Neuron (in vitro differentiated cells): Measurements from ENCODE around the gene NUP153.
"Not testable (repeated sequence)": the region's sequence is repeated elsewhere in the genome, so short reads cannot be mapped to it uniquely, and the experiment has no call there.

Experiments used
- H2AFZ ChIP-seq: one replicate; pipeline ENCODE4 v1.6.1; 2013; ENCODE audit warnings: low read depth, mild to moderate bottlenecking, inconsistent platforms, low read length, moderate library complexity
- H3K27me3 ChIP-seq: one replicate; pipeline ENCODE4 v1.6.1; 2013; ENCODE audit warnings: low read length; ENCODE audit not compliant: insufficient read depth
- H3K36me3 ChIP-seq: one replicate; pipeline ENCODE4 v1.6.1; 2013; ENCODE audit warnings: low read length; ENCODE audit not compliant: insufficient read depth
- H3K4me1 ChIP-seq: one replicate; pipeline ENCODE4 v1.6.1; 2013; ENCODE audit warnings: low read length; ENCODE audit not compliant: insufficient read depth
- H3K4me3 ChIP-seq: 2 replicates; pipeline ENCODE4 v1.5.1; 2013; ENCODE audit warnings: mild to moderate bottlenecking, low read length, moderate library complexity
- H3K9me3 ChIP-seq: one replicate; pipeline ENCODE4 v1.6.1; 2013; ENCODE audit warnings: low read length

The NUP153 gene

DNA sequence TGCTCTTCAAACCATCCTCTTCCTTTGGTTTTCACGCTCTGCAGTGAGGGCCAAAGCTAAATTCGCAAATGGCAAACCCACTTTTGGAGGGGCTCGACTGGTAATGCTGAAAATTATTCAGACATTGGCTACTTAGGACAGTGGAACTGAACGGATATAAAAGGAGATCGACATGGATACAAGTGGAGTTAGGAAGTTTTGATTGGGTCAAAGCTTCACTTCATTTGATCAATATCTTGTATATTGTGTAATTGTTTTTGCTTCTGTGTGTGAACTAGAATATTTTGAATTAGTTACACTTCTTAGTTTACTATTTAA, 105.4 kb downstream of the NUP153 start:
- H3K4me1 ChIP-seq, result peaks cover 12% of the 10 kb centered on the region
- no peaks in the 10 kb centered on the region for H3K9me3 ChIP-seq
- H3K27me3 ChIP-seq, result no peaks in the 10 kb centered on the region
- peak overlapping the region; percentile 80 for H3K4me3 ChIP-seq
- peaks cover 16% of the 10 kb centered on the region for H3K36me3 ChIP-seq
- H2AFZ ChIP-seq, result peak overlapping the region; percentile 94

DNA sequence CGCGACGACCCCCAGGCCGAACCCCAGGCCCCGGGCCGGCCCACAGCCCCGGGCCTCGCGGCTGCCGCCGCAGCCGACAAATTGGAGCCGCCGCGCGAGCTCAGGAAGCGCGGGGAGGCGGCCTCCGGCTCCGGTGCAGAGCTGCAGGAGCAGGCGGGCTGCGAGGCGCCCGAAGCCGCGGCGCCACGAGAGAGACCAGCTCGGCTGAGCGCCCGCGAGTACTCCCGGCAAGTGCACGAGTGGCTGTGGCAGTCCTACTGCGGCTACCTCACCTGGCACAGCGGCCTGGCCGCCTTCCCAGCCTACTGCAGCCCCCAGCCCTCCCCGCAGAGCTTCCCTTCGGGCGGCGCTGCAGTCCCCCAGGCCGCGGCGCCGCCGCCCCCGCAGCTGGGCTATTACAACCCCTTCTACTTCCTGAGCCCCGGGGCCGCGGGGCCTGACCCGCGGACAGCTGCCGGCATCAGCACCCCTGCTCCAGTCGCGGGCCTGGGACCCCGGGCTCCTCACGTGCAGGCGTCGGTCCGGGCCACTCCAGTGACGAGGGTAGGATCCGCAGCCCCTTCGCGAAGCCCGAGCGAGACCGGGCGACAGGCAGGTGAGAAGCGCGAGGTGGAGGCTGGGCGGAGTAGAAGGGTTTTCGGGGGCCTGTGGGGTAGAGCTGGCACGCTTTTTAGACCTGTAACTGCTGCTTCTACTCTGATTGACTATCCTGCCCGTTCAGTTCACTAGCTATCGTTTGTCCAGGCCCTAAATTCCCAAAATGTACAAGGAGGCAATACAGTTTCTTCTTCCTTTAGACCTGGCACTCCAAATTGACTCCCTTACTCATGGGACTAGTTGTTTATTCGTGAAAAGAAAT, 106.0 kb downstream of the NUP153 start:
- no peaks in the 10 kb centered on the region for H3K9me3 ChIP-seq
- H3K4me3 ChIP-seq, result peak overlapping the region; percentile 80
- peak overlapping the region; percentile 94 for H2AFZ ChIP-seq
- peaks cover 12% of the 10 kb centered on the region for H3K4me1 ChIP-seq
- H3K27me3 ChIP-seq, result no peaks in the 10 kb centered on the region
- peaks cover 14% of the 10 kb centered on the region for H3K36me3 ChIP-seq

DNA sequence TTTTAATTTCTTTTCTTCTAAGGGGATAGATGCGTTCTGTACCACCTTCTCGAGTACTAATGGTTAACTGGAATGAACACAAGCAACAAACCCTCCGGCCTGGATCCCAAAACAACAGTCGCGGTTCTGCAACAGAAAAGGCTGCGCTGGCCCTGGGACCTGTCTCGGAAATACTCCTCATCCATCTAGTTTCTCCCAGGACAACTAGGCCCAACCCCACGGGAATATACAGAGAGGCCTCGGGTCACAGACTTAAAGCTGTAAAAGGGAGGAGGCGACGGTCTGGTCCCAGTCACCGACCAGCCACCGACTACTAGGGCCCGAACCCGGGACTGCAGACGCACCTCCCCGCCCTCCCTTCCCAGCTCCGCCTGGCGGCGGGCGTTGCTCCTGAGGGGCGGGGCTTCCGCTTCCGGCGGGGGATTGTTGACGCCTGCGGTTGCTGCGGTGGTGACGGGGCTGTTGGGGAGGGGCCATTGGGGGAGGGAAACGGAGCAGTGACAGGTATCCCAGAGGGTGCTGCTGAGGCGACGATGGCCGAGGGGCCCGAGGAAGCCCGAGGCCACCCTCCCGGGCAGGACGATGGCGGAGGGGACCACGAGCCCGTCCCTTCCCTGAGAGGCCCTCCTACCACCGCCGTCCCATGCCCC, 106.7 kb downstream of the NUP153 start, which contains the start of gene FAM8A1:
FAM8A1 (plus strand) TSS at position 426 of the 650 bp plus-strand sequence; CDS start at position 534, 108 bp downstream.
- Histone ChIP-seq H3K4me1 (peaks cover 12% of the 10 kb centered on the region), H3K36me3 (peaks cover 13% of the 10 kb centered on the region)

DNA sequence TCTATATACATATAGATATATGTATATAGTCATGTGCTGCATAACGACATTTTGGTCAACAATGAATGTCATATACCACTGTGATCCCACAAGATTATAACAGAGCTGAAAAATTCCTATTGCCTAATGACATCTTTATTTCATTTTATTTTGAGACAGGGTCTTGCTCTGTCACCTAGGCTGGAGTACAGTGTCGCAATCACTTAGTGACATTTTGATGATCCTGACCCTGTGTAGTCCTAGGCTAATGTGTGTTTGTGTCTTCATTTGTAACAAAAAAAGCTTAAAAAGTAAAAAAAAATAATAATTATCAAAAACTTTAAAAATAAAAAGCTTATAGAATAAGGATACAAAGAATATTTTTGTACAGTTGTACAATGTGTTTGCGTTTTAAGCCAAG, 110.6 kb downstream of the NUP153 start:
- no peaks in the 10 kb centered on the region for H3K9me3 ChIP-seq
- no peaks in the 10 kb centered on the region for H3K36me3 ChIP-seq
- H3K4me3 ChIP-seq, result no peak overlapping the region
- no peaks in the 10 kb centered on the region for H3K27me3 ChIP-seq
- peaks cover 4% of the 10 kb centered on the region for H3K4me1 ChIP-seq
- H2AFZ ChIP-seq, result no peak overlapping the region

More for the DNA sequence above, 106.7 kb downstream of the NUP153 start, which contains the start of gene FAM8A1:
- H3K9me3 ChIP-seq, result no peaks in the 10 kb centered on the region
- H3K4me3 ChIP-seq, result peak within 1 kb of the TSS; percentile 80
- H2AFZ ChIP-seq, result peak within 1 kb of the TSS; percentile 94
- no peaks in the 10 kb centered on the region for H3K27me3 ChIP-seq

DNA sequence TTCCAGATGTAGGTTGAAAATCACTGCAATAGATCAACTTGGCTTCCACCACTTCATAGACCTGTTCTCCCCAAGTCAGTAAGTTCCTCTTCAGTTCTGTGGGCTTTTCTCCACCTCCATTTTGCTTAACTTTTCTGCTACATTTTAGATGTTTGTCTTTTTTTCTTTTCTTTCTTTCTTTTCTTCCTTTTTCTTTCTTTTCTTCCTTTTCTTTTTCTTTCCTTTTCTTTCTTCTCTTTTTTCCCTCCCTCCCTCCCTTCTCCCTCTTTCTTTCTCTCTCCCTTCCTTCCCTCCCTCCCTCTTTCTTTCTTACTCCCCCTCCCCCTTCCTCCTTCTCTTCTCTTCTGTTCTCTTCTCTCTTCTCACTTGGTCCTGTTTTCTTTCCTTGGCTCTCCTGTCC, 113.5 kb downstream of the NUP153 start:
- H3K36me3 ChIP-seq, result no peaks in the 10 kb centered on the region
- H2AFZ ChIP-seq, result no peak overlapping the region
- no peaks in the 10 kb centered on the region for H3K9me3 ChIP-seq
- H3K4me1 ChIP-seq, result no peaks in the 10 kb centered on the region
- H3K4me3 ChIP-seq, result no peak overlapping the region
- no peaks in the 10 kb centered on the region for H3K27me3 ChIP-seq

DNA sequence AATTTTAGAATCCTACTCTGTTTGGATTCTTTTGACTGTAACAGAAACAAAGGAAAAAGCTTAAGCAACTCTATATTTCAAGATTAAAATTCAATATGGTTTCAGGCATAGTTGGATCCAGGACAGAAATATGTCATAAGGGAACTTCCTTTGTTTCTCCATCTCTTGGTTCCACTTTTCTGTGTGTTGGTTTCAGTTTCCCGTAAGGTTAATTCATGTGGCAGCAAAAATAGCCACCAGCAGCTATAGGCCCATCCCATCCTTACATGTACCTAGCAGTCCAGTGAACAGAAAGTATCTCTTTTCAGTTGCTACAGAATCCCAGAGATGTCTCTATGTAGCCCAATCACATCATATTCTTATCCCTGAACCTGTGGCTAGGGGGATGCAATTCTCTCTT, 115.4 kb downstream of the NUP153 start:
- H3K27me3 ChIP-seq, result no peaks in the 10 kb centered on the region
- H3K4me1 ChIP-seq, result no peaks in the 10 kb centered on the region
- H3K36me3 ChIP-seq, result no peaks in the 10 kb centered on the region
- H3K4me3 ChIP-seq, result no peak overlapping the region
- H2AFZ ChIP-seq, result no peak overlapping the region
- no peaks in the 10 kb centered on the region for H3K9me3 ChIP-seq

DNA sequence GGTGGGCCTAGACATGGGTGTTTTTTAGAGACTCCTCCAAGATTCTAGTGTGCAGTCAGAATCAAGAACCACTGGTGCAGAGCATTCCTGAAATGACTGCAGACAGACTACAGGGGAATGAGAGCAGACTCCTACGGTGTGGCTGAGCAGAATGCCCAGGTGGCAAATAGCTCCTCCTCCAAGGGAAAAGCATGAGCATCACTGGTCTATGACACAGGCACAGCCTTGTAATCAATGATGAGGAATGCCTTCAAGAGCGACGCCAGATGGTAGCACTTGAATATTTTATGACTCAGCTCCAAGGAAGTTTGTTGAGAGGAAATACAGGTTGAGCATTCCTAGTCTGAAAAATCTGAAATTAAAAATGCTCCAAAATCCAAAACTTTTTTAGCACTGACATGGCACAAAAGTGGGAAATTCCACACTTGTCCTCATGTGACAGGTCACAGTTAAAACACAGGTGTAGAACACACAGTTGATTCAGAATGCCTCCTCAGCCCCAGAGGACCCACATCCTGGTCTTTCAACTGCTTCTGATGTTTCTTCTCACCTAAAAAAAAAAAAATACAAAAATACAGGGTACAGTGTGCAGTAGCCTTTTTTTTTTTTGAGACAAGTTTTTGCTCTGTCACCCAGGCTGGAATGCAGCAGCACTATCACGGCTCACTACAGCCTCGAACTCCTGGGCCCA, 117.2 kb downstream of the NUP153 start:
- Histone ChIP-seq H3K4me3 (no peak overlapping the region), H3K9me3 (no peaks in the 10 kb centered on the region), H3K36me3 (no peaks in the 10 kb centered on the region), H3K27me3 (no peaks in the 10 kb centered on the region), H3K4me1 (no peaks in the 10 kb centered on the region), H2AFZ (no peak overlapping the region)

DNA sequence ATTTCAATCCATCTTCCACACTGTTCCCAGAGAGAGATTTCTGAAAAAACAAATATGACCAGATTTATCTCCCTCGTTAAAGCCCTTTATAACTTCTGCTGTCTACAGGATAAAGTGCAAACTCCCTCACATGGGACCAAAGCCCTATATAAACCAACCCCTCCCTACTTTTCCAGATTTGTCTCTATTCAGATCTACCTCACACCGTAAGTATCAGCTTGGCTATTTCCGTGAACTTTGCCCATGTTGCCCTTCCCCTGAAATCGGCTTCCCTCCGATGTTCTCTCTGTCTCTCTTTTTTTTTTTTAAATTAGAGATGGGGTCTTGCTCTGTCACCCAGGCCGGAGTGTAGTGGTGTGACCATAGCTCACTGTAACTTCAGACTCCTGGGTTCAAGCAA, 118.7 kb downstream of the NUP153 start:
- H3K4me1 ChIP-seq, result no peaks in the 10 kb centered on the region
- no peaks in the 10 kb centered on the region for H3K36me3 ChIP-seq
- H3K27me3 ChIP-seq, result no peaks in the 10 kb centered on the region
- no peak overlapping the region for H3K4me3 ChIP-seq
- no peak overlapping the region for H2AFZ ChIP-seq
- H3K9me3 ChIP-seq, result no peaks in the 10 kb centered on the region

DNA sequence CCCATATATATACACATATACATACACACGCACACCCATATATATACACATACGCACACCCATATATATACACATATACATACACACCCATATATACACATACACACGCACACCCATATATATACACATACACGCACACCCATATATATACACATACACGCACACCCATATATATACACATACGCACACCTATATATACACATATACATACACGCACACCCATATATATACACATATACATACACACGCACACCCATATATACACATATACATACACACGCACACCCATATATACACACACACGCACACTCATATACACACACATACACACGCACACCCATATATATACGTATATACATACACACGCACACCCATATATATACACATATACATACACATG, 120.1 kb downstream of the NUP153 start:
- not testable (repeated sequence) for H2AFZ ChIP-seq, H3K4me3 ChIP-seq, H3K9me3 ChIP-seq, H3K27me3 ChIP-seq, H3K4me1 ChIP-seq, H3K36me3 ChIP-seq

DNA sequence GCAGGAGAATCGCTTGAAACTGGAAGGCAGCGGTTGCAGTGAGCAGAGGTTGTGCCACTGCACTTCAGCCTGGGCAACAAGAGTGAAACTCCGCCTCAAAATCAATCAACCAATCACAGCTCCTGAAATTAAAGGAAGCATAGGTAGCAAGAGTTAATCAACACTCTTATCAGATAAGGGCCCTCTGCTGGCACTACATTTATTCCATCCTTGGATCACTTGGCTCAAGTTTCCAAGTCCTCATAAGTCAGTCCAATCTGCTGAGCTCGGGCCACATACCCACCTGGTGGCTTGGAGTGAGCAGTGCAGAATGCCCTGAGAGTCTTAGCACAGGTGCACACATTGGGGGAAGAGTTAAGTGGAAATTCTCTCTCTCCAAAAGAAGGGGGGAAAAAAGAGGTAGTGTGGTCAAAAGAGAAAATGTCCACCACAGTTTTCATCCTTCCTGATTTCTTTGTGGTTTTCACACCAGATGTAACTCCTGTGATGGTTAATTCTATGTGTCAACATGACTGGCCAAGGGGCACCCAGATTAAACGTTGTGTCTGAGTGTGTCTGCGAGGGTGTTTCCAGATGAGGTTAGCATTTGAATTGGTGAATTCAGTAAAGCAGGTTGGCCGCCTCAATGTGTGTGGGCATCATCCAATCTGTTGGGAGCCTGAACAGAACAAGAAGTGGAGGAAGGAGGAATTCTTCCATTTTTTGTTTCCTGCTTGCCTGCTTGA, 120.8 kb downstream of the NUP153 start:
- Histone ChIP-seq H3K4me1 (no peaks in the 10 kb centered on the region), H3K9me3 (no peaks in the 10 kb centered on the region), H3K4me3 (no peak overlapping the region), H3K27me3 (no peaks in the 10 kb centered on the region), H2AFZ (no peak overlapping the region), H3K36me3 (no peaks in the 10 kb centered on the region)

DNA sequence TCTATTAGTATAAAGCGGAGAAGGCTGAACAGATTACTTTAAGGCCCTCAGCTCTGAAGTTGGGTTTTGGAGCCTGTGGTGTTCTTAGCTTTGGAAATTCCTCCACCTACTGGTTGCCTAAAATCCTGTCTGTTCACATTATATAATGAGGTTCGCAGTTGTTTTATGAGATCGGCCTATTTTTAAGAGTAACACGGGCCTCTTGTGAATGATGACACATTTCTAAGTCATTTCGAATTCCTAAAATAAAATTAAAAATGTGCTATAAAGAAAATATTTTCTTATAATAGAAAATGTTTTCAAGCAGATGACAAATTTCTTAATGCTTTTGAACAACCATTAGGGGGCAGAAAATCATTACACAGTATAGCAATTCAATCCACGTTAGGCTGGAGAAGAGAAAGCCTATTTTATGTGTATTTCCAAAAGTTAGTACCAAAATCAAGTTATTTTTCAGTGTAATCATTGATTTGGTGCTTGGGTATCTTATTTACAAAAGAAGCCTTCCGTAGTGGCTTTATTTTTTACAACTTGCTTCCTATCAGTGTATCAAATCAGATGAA, 122.4 kb downstream of the NUP153 start:
- Histone ChIP-seq H3K36me3 (no peaks in the 10 kb centered on the region), H3K4me3 (peak overlapping the region; percentile 16), H2AFZ (no peak overlapping the region), H3K9me3 (no peaks in the 10 kb centered on the region), H3K27me3 (no peaks in the 10 kb centered on the region), H3K4me1 (no peaks in the 10 kb centered on the region)

DNA sequence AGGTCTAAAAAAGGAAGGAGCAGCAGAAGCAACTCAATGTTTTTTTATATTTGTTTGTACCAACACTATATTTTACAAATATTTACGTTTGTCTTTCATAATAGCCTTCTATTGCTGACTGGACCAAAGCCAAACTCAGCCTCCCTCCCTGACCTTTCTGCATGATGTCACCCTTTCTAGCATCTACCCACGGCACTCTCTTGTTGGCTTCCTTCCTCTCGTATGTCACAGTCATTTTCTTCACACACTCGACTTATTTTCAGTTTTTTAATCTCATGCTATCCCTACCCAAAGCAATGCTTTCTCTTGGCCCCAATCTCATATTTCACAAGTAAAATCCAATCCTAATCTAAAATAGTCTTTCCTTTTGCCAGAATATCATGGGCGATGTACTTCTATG, 122.9 kb downstream of the NUP153 start:
- Histone ChIP-seq H3K4me1 (no peaks in the 10 kb centered on the region), H3K27me3 (no peaks in the 10 kb centered on the region), H3K9me3 (no peaks in the 10 kb centered on the region), H3K4me3 (no peak overlapping the region), H3K36me3 (no peaks in the 10 kb centered on the region), H2AFZ (no peak overlapping the region)
